GM21528 (cell line): ENCODE measurements around the gene NRCAM.

Experiments
- ATAC-seq: cut with Tn5 transposase; IDR thresholded peaks from one replicate; pipeline ENCODE4 v1.9.1; 2021; ENCODE audit warnings: mild to moderate bottlenecking, moderate library complexity; ENCODE audit not compliant: unreplicated experiment, low FRiP score

NRCAM gene

DNA sequence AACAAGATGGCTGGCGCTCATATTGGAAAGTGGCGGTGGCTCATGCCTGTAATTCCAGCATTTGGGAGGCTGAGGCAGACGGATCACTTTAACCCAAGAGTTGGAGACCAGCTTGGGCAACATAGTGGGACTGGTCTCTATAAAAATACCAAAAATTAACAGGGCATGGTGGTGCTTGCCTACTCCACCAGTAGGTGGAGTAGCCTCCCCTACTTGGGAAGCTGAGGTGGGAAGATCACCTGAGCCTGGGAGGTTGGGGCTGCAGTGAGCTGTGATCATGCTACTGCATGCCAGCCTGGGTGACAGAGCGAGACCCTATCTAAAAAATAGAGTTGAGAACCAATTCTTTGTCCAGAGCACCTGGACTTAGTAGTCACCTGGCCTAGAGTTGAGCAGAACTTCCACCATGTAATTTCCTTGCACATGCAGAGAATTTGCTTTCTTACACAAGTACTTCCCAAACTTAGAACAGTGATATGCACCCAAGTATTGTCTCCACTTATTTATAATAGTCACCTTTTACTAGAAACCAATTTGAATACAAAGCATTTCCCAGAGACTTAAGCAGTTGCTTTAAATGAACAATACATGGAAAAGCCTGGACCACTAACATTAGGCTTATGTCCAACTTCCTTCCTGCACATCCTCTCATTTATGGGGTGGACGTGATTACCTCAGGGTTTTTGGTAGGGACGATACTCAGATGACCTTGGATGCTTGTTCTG lies 342.0 kb downstream of the NRCAM start:
- ATAC-seq, result peak; percentile 67

DNA sequence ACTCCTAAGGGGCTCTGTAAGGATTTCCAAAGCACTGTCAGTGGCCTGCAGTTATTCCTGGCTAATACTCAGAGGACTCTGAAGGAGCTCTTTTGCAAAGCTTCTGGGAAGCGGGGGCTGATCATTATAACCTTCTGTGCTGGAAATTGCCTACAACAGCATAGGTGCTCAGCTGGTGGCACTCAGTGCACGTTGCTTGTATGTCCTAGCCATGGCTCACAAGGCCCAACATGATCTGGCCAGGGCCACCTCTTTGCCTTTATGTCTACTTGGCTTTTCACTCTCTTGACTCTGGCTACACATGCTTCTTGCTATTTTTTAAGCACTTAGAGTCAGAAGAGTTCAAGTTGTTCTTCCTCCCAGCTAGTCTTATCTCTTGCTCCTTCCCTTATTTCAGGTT lies 343.6 kb downstream of the NRCAM start:
- ATAC-seq, result no peak

GRCh38 chr7:108109221-108109908 lies 346.9 kb downstream of the NRCAM start:
- no peak for ATAC-seq

- no peak for ATAC-seq
Measured at GRCh38 chr7:108108131-108108530, 348.1 kb downstream of the NRCAM start.

GRCh38 chr7:108104324-108104723 lies 351.9 kb downstream of the NRCAM start:
- no peak for ATAC-seq

DNA sequence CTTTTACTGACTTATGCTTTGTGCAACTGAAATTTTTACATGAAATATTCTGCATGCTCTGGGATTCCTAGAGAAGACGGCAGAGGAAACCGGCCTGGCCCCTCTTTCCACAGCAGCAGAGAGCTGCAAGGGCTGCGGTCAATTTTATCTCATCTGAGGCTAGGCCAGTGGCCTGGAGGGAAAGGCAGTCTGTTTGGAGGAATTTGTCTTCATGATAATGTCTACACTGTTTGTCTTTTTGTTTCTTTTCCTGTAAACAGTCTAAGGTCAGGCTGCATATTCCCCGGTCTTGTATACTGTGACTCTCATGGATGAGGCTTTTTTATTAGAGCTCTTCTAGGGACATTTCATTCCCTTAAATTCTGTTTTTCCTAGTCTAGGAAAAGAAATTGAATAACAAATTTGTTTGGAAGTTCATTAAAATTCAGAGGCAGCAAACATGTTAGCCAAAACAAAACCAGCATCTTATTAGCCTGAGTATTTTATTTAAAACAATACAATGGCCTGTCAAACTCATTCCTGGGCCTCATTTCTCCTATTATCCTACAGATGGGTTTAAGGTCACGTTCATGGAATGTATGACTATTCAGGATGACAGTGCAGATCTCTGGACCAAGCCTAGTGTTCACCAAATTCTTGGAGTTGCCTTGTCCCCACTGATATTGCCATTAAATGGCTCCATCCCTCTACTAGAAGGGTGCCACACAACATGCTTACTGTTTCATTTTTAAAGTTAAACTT lies 352.5 kb downstream of the NRCAM start:
- ATAC-seq, result no peak

- no peak for ATAC-seq
Measured at GRCh38 chr7:108102671-108103312, 353.4 kb downstream of the NRCAM start.

DNA sequence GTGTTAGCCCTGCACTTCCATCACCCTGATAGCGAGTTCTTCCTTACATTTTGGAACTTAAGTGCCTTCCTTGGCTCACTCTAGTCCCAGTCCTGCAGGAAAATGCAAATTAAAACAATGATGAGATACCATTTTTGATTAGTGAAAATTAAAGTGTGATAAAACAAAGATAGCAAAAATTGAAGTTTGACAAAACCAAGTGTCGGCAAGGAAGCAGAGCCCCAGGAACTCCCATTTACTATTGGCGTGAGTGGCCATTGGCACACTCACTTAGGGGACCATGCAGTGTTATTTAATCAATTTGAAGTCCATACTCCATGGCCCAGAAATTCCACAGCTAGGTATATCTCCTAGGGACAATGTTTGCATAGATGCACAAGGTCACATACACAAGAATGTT lies 354.5 kb downstream of the NRCAM start:
- ATAC-seq, result no peak

DNA sequence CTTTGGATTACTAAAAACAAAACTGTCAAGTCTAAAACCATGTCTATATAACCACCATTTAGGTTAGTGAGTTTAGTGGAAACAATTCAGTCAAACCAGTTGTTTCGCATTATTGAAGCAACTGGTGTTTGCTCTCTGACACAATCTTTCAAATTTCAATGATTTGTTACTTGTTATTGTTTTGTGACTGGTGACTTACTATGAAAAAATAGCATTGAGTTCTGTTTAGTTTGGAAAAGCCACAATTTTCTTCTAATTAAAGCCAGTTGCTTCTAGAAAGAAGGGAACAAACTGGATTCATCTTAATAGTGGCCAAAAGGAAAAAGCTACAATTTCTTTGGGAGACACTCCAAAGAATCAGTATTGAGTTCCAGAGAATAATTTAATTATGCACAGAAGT lies 356.5 kb downstream of the NRCAM start:
- ATAC-seq, result no peak

- no peak for ATAC-seq
Measured at GRCh38 chr7:108097703-108098102, 358.5 kb downstream of the NRCAM start.
